GM19025 (cell line): ENCODE results near the gene BDNF.

ENCODE experiments used
- ATAC-seq: cut with Tn5 transposase; IDR thresholded peaks from one replicate; pipeline ENCODE4 v1.9.1; 2021; ENCODE audit warnings: mild to moderate bottlenecking, low read depth, moderate library complexity; ENCODE audit not compliant: unreplicated experiment

BDNF gene

DNA sequence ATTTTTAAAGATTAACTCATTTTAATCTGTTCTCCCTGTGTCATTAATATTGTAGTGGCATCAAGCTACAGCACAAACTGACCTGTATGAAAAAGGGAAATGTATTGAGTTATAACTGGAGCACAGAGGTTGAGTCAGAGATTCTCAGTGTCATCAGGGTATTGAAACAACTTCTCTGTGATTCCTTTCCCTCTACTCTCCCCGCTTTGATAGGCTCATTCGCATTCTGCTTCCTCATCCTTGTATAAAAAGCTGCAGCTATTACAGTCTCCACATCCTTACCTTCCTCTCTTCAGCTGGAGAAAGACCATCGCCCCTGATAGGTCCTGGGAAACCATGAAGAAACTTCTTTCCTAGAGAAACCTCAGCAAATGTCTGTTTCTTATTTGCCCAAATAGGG lies 90.0 kb downstream of the BDNF start:
- no peak for ATAC-seq

DNA sequence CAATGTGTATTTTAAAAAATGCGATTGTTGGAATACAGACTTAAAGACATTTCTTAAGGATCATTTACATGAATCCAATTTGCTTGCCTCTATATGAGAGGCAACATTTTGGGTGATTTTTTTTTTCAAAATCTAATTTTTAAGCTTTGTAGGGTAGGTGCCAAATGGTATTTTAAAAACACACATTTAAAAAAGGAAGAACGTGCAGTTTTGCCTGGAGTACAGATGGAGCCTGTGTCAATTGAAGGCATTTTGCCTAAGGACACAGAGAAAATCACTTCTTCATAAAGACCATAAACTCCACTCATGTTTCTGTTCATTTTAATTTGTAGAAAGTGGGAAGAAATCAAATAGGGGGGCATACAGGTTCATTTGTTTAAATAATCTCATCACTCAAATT lies 91.3 kb downstream of the BDNF start:
- no peak for ATAC-seq

DNA sequence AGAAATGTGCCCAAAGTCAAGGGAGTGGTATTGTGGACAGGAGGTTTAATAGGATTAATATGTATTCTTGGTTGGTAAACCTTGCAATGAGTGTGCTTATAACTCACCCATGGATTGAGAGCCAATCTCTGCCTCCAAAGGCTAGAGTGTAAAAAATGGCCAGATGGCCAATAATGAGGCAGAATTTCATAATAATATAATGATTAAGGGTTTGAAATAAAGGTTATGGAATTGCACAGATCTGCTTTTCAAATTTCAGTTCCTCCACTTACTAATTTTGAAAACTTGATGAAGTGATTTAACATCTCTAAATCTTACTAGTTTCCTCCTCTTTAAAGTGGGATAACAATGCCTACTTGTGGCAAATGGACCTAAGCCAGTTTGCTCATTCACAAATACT lies 94.8 kb downstream of the BDNF start:
- no peak for ATAC-seq
